Stimulated activated CD4-positive, alpha-beta T cell treated with anti-CD3 and anti-CD28 coated beads, Interleukin-4, amount 100 ng/mL, for 4 hours (primary cell): ENCODE results near the gene CTNS.
A peak's percentile ranks its signal among the peaks of the same experiment; 100 is the strongest.

Experiments used
- DNase-seq, 2 experiments: peaks; one replicate each; pipeline ENCODE4 v3.0.0-alpha.2; 2020

Gene CTNS

DNA sequence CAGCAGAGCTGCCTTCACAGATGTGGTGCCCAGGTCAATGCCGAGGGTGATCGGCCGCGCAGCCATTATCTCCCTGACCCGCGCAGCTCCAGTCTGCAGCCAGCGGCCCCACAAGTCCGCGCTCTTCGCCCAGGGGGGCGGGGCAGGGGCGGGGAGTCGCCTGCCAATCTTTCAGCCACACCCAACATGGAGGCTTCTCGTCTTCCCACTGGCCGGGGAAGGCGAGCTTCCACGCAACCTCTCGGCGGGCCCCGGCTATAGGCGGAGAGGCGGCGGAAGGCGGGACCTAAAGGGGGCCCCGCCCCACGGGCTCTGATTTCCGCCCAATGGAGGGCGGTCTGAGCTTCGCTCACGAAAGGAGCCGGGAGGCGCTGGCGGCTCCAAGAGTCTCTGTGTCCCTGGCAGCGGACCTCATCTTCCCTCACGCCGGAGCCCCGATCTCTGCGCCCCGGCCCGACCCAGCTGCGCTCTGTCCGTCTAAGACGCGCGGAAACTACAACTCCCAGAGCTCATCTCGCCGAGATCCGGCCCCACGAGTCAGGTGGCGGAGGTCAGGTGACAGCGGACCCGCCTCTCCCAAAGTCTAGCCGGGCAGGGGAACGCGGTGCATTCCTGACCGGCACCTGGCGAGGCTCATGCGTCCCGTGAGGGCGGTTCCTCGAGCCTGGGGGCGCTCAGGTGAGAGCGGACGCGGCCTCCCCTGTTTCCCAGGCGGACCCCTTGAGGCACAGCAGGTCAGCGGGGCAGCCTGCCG lies at the start of gene CTNS, which contains the start of gene SHPK:
TSS of gene CTNS (plus strand) at position 607 of the 754 bp plus-strand sequence. CDS start 3,447 bp downstream, outside the sequence.
TSS of gene SHPK (minus strand) at position 97 of the 754 bp plus-strand sequence. CDS start at position 66, 31 bp downstream.
- DNase-seq: peak; percentile 91 to 94

DNA sequence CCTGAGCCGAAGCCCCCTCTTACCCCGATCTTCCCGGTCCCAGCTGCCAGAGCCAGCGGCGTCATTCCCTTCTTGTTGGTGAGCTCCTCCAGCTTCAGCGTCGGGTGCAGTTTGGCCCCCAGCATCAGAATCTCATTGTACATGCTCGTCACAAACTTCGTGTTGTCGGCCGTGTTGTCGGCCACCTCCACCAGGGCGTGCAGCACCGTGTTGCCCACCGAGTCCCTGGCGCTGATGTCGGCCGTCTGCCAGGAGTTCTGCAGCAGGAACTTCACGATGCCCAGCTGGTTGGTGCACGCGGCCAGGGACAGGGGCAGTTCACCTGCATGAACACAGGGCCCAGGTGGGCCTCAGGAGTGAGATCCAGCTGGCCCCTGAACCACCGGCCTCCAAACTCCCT lies 46.8 kb upstream of the CTNS start:
- no peak for DNase-seq

DNA sequence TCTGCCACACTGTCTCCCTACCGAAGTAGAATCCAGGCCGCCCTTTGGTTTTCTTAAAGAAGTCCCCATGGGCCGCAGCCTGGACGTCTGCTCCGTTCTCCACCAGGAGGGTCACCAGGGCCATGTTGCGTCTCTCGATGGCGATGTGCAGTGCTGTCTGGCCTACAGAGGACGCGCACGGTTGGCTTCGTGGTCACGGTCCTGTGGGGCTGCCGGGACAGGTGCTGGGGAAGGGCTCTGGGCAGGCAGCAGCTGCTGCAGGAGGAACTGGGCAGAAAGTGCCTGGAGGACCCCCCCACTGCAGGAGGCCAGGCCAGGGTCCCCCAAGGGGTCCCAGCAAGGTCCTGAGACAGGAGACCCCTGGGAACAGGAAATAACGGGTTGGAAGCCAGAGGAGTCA lies 46.3 kb upstream of the CTNS start:
- no peak for DNase-seq

DNA sequence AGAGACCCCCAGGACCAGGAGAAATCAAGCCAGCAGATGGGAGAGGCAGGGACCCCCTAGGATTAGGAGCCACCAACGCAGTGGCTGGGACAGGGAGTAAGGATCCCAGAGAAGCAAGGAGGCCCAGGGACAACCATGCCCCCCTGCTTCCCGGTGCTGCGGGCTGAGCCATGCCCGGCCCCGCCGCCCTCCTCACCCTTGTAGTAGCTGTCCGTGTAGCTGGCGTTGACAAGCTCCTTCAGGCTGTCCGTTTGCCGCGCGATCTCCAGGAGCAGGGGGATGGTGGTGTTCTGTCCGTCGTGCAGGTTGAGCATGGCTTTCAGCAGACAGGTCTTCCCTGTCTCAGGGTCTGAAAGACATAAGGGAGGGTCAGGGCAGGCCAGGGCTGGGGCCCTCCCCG lies 45.8 kb upstream of the CTNS start:
- DNase-seq: no peak

DNA sequence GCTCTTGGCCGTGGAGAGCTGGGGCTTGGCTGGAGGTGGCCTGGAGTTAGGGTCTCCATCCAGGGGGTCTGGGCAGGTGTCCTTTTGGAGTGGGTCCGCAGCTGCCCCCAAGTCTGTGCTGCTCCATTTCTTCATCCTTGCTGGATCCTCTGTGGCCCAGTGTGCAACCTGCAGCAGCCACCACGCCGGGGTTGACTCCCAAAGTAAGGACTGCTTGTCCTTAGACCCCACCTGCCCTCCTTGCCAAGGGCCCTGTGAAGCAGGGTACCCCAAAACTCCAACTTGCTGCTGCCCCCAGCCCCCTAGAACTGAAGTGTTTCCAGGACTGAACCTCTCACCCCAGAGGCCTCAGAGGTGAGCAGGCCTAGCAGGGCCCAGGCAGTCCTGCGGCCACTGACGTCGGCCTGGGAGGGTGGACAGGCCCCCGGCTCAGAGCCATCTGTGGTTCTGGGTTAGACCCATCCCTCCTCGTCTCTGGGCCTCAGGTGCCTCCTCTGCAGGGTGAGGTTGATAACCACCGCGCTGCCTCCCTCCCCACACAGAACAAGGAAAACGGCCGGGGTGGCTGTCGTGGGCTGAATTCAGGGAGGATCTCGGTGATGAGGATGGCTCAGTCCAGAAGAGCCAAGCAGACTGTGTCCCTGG lies 44.2 kb upstream of the CTNS start:
- DNase-seq: no peak

DNA sequence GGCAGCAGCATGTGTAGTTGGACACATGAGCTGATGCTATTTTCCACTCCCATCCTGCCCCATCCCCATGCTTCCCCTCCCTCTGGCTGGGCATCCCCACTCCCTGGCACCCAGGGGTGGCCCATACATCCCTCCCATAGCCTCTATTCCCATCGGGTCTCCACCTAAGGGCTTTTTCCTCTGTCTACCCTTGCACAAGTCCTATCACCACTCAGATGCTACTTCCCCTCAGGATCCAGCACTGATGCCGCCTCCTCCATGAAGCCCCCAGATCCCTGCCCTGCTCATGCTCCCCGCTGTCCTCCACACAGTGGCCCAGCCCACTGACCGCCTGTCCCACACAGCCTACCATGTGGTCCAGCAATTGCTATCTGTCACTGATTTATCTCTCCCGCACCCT lies 43.2 kb upstream of the CTNS start:
- DNase-seq: no peak

DNA sequence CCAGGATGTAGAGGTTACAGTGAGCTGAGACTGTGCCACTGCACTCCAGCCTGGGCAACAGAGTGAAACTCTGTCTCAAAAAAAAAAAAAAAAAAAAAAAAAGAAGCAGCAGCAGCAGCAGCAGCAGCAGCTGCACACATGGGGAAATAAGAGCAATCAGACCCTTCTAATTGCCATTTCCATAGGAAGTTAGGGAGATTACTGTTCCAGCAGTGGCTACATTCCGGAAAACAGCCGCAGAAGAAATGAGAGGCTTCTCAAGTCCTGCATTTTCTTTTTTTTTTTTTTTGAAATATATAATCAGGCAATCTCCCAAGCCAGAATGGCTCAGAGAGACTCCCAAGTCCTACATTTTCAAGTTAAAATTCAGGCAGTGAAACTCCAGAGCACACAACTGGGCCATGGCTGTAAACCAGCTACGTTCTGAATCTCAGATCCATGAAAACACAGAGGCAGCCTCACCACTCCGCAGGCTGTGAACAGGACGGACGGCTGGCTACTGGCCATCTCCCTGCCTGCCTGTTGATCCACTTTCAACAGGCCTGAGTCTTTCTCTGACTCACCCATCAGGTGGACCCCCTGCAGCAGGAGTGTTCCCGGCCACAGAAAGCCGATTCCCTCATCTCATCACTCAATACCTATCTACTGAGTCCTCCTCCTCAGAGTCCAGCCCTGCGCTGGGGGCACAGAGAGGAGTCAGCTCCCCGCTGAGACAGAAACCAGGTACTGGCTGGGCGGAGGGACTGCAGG lies 42.3 kb upstream of the CTNS start:
- DNase-seq: no peak

DNA sequence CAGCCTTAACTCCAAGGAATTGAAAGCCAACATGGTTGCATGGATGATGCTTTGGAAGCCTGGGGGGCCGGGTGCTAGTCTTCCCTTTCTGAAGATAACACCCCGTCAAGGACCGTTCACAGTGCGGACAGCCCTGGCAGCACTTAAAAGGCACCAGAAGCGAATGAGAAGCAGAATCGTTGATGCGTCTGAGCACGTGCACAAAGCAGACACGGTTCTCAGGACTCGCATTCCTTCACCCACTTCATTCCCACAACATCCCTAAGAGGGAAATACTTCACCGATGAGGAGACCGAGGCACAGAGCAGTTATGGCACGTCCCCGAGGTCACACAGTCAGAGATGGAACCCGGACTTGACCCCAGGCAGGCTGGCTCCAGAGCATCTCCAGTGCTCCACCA lies 41.6 kb upstream of the CTNS start:
- DNase-seq: no peak

DNA sequence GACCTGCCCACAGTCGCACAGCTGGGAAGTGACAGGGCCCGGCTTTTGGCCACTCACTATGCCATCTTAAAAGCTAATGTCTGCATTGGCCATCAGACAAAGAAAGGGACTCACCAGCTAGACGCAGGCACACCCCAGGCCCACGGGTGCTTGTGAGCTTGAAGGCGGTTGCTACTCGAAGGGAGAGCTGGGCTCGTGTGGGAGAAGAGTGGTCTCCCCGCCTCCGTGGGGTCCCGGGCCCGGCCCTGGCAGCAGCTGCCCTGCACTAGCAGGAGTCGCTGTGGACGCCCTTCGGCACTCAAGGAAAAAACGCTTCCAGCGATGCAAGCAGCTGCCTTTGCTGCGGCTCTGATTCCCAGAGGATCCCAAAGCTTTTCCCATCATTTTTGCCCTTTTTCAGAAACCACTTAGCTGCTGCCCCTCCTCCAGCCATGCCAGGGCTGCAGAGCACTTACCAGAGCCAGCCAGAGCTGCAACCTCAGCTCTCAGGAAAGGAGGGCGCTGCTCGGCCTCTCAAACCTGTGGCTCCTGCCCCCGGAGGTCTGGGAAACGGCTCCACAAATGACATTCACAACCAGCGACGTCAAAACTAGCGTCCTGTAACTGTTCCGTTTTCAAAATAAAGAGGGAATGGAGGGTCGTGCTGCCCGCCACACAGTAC lies 39.6 kb upstream of the CTNS start:
- no peak for DNase-seq

DNA sequence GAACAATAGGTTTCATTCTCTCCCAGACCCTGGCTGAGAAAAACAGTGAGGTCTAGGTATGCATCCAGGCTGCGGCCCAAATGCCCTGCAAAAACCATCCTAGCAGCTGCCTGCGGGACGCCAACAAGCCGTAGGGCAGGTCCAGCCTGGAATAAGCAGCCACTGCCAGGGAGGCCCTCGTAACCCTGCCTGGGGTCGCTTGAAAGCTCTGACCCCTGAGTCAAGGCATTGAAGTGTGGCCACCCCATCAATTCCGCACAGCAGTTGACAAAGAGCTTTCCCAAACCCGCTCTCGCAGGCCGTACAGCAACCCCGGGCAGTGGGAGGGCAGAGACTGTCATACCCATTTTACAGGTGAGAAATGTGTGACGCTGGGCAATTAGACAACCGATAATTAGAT lies 38.5 kb upstream of the CTNS start:
- DNase-seq: no peak

DNA sequence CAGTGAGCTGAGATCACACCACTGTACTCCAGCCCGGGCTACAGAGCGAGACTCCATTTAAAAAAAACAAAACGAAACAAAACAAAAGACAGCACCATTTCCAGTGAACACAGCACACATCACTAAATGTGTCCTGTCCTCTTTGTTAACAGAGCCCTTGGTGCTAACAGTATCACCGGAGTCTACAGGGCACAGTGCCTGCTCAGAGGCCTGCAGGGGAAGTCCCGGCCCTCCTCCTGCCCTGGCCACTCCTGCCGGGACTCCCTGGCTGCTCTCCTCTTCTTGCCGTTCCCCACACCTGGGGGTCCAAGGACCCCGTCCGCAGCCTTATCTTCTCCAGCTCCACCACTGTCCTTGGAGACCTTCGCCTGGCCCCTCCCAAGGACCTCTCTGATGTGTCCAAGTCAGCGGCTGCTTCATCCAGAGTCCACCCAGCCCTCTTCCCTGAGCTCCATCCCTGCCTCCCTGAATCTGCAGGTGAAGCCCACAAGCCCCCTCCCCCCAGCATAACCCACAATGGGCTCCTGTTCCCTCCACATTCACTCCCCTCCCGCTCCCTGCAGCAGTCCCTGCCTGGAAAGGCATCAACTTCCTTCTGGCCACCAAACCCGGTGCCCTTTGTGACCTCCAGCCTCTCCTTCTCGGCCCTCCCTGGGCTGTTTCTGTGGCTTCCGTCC lies 35.9 kb upstream of the CTNS start:
- no peak for DNase-seq

DNA sequence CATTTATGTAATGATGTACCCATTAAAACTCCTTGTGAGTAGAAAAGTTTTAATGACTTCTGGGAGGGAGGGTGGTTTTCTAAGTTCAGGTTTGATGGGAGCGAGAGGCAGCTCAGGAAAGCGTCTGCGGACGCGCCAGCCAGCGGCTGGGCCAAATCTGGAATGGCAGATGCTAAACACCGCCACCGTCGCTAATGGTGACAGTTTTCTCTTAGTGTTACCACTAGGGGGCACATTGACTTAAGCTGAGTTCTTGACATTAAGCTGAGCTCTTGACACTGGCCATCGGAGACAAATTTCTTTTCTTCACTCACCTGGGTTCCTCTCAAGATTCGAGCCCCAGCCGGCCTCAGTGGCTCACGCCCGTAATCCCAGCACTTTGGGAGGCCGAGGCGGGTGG lies 34.1 kb upstream of the CTNS start:
- DNase-seq: peak in 1 of 2 experiments; percentile 6

DNA sequence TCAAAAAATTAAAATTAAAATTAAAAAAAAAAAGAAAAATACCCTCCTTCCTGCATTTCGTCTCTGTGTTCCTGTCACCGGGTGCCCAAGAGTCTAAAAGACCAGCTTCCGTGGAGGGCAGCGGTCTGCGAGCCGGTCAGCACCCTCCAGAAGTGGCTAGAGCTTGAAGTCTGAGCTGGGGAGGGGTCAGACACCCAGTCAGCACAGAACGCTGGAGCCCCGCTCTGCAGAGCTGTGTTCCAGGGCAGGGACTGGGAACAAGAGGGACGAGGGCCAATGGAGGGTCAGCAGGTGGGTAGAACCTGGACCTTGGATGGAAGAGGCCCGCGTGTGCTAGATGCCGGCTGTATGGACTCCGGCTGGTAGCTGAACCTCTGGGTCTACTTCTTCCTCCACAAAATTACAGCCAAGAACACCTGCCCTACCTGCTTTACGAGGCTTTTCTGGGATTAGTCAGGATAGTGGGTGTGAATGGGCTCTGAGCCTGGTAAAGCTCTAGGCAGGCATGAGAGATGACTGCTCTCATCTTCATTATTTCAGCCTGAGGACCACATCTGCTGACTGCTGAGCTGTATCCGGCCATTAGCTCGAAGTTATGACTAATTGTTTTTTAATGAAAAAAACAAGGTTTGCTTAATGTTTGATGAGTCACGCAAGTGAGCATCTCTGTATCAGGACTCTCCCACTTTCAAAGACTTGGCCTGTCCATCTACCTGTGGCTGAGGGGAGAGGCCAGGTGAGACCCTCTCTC lies 33.3 kb upstream of the CTNS start:
- no peak for DNase-seq

DNA sequence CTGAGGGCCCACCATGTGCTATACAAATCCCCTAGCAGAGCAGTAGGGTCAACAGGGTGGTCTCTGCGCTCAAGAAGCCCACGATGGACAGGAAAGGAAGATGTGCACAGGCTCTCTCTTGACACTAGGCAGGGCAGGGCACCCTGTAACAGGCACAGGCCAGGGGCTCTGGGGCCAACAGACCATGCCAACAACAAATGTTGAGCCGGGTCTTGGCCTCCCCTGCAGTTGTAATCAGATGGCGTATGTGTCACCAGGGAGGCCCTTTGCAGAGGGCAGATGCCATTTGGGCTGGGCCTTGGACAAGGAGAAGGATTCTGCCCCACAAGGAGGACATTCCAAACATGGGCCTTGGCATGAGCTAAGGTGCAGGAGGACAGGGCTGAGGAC lies 32.7 kb upstream of the CTNS start:
- DNase-seq: no peak

DNA sequence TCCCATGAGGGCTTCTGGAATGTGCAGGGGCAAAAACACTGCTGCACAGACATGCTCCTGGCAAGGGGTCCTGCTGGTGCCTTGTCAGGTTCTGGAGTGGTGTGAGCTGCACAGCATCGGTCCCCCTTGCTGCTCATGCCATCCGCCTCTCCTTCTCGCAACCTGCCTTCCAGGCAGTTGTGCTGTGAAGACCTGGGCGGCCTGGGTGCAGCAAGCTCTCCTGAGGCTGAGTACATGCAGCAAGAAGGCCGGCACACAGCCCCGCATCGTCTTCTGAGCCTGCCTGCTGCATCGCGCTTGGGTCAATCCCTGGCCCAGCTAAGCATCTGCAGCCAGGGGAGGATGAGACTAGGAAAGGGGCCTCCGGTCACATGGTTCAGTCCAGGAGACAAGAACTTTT lies 26.9 kb upstream of the CTNS start:
- DNase-seq: no peak

DNA sequence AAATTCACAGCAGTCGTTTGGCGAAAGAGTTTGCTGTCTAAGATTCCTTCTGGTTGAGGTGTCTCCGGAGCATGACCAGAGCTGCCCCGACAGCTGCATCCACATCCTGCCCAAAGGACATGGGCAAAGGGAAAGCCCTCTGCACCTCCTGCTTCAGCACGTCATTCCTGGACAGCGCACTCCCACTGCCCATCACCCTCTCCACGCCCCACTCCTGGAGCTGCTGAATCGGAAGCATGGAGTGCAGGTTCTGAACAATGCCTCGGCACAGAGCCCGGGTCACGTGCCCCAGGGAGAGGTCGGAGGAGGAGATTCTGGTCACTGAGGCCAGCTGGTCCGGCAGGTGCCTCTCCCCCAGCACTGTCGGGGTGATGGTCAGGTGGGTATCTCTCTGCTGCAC lies 26.0 kb upstream of the CTNS start:
- DNase-seq: no peak

DNA sequence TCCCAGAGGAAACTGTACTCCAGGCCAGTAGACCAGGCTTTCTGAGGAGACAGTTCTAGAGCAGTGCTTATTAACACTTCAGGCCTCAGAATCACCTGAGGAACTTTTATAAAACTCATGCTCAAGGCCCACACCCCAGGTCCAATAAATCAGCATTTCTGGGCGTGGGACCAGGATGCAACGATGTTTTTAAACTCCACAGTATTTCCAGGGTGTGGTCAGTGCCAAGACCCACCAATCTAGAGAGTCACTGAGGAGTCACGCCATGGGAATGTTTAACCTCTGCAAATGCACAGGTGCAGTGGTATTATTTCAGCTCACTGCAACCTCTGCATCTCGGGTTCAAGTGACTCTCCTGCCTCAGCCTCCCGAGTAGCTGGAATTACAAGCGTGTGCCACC lies 23.4 kb upstream of the CTNS start:
- no peak for DNase-seq

DNA sequence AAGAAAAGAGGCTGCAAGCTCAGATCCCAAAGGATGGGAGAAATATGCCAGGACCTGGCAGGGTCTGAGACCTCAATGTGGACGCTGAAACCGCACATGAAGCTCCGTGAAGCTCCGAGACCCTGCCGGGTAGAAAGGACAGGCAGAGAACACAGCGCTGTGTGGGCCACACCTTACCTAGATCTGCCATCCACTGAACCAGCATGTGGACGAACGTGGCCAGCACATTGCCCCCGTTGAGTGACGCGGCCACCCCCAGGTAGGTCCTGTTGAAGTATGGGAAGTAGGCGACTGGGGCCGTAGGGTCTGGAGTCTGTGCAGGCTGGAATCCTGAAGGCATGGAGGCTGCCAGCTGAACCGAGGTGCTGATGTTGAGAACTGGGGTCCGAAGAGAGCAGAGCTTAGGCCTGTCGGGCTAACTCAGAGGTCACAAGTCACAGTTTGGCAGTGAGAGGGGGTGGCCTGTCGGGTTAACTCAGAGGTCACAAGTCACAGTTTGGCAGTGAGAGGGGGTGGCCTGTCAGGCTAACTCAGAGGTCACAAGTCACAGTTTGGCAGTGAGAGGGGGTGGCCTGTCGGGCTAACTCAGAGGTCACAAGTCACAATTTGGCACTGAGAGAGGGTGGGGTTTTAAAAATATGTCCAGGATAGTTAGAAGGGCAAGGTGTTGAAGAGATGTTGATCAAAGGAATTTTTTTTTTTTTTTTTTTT lies 21.2 kb upstream of the CTNS start:
- no peak for DNase-seq

DNA sequence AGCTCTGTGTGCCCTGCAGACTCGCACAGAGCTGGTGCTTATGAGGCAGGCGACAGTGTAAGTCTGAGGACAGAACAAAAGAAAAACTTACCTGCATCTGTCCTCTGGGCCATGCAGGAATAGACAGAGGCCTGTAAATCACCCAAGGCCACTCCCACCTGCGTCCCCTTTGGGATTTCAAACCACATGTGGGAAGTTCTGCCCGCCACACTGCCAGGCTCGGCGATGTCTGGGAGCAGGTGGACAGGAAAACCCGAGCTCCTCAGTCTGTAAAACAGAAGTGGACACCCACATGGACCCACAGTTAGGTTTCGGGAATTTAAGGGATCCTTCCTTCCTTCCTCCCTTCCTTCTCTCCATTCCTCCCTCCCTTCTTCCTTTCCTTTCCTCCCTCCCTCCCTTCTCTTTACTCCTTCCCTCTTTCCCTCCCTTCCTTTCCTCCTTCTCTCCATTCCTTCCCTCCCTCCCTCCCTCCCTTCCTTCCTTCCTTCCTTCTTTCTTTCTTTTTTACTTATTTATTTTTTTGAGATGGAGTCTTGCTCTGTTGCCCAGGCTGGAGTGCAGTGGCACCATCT lies 15.3 kb upstream of the CTNS start:
- DNase-seq: no peak

DNA sequence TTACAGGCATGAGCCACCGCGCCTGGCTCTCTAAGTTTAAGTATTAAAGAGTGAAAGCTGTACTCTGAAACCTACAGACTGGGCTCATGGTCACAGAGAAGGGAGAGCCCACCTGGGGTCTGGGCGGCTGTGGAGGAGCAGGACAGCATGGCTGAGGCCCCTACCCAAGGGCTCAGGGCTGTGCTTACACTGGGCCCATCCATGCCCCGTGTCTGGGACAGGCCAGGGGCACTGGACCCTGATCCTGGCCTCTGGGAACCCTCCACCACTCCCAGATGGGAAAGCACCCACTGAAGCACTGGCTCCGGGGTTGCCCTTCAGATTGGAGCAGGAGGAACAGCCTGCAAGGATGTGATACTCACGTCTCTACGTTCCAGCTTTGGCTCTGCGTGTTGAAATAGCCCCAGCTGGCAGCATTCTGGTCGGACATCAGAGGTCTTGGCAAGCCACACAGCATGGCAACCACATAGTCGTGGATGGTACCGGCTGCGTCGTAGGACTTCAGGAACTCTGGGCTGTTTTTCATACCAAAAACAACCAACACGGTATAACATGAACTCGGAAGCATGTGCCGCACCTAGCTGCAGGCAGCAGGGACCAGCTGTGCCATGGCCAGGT lies 13.5 kb upstream of the CTNS start:
- no peak for DNase-seq
